Osteoblast (primary cell): ENCODE data around the gene HHIPL1. TPM values are rescaled to one million over a fixed set of nuclear protein-coding genes. Genes with fewer than 3 reads are reported as not detected.

Experiments used
- DNase-seq: peaks from one replicate; pipeline ENCODE4 v3.0.0; 2011; ENCODE audit warnings: low spot score, mixed read lengths; ENCODE audit not compliant: insufficient read length; ENCODE audit errors: missing footprints
- H2AFZ ChIP-seq: 2 replicates; pipeline ENCODE4 v1.6.0; 2011; ENCODE audit warnings: mild to moderate bottlenecking, low read length
- H3K27ac ChIP-seq: 2 replicates; pipeline ENCODE4 v1.5.1; 2011; ENCODE audit warnings: mild to moderate bottlenecking, low read depth, low read length, moderate library complexity
- H3K27me3 ChIP-seq: 2 replicates; pipeline ENCODE4 v1.6.0; 2012; ENCODE audit warnings: mild to moderate bottlenecking, control low read depth, inconsistent platforms, low read length, moderate library complexity; ENCODE audit not compliant: insufficient read depth
- H3K36me3 ChIP-seq: 2 replicates; pipeline ENCODE4 v1.5.1; 2011; ENCODE audit warnings: mild to moderate bottlenecking, low read length, control low read depth, moderate library complexity; ENCODE audit not compliant: insufficient read depth
- H3K4me1 ChIP-seq: 2 replicates; pipeline ENCODE4 v1.5.1; 2011; ENCODE audit warnings: mild to moderate bottlenecking, low read length, control low read depth, moderate library complexity; ENCODE audit not compliant: insufficient read depth
- H3K4me2 ChIP-seq: 2 replicates; pipeline ENCODE4 v1.6.0; 2011; ENCODE audit warnings: mild to moderate bottlenecking, low read length; ENCODE audit not compliant: insufficient read depth
- H3K4me3 ChIP-seq: fragments of 200-600 bp; sonication (generic); 3 replicates; pipeline ENCODE4 v1.5.1; 2012; ENCODE audit warnings: mild to moderate bottlenecking, low read length, inconsistent platforms; ENCODE audit not compliant: insufficient read depth
- H3K79me2 ChIP-seq: 2 replicates; pipeline ENCODE4 v1.6.0; 2012; ENCODE audit warnings: mild to moderate bottlenecking, low read length, control low read depth, inconsistent platforms; ENCODE audit not compliant: insufficient read depth
- H3K9me3 ChIP-seq: 2 replicates; pipeline ENCODE4 v1.5.1; 2011; ENCODE audit warnings: low read depth, low read length, control low read depth
- H4K20me1 ChIP-seq: 2 replicates; pipeline ENCODE4 v1.6.0; 2012; ENCODE audit warnings: mild to moderate bottlenecking, low read length, control low read depth; ENCODE audit not compliant: insufficient read depth
- CTCF ChIP-seq: IDR thresholded peaks from 2 replicates; pipeline ENCODE4 v1.5.1; 2011; ENCODE audit warnings: mild to moderate bottlenecking, low read depth, low read length, moderate library complexity; ENCODE audit errors: extremely low read depth
- total RNA-seq: library from RNA; depleted of rRNA; stranded (reverse); fragments of >200 nt; gene quantifications from 2 replicates; pipeline ENCODE4 v1.2.3, GENCODE V29; 2012

Gene HHIPL1
- total RNA-seq, 1 donor, result 12.3 TPM

GRCh38 chr14:99702115-99702514 lies 57.2 kb downstream of the HHIPL1 start:
- Histone ChIP-seq H3K36me3 (no peaks in the 10 kb centered on the region), H3K27me3 (no peaks in the 10 kb centered on the region), H3K4me2 (no peak overlapping the region), H2AFZ (no peak overlapping the region), H3K27ac (no peak overlapping the region), H3K4me3 (no peak overlapping the region), H3K9me3 (peaks cover 8% of the 10 kb centered on the region), H3K79me2 (no peaks in the 10 kb centered on the region), H4K20me1 (no peaks in the 10 kb centered on the region), H3K4me1 (no peaks in the 10 kb centered on the region)
- DNase-seq, result no peak
- no peak for TF ChIP-seq CTCF

GRCh38 chr14:99703381-99703780 lies 58.5 kb downstream of the HHIPL1 start:
- TF ChIP-seq CTCF, result no peak
- Histone ChIP-seq H3K4me3 (no peak overlapping the region), H3K27me3 (no peaks in the 10 kb centered on the region), H3K9me3 (peaks cover 8% of the 10 kb centered on the region), H4K20me1 (no peaks in the 10 kb centered on the region), H3K27ac (no peak overlapping the region), H3K4me1 (no peaks in the 10 kb centered on the region), H3K36me3 (no peaks in the 10 kb centered on the region), H2AFZ (no peak overlapping the region), H3K4me2 (no peak overlapping the region), H3K79me2 (no peaks in the 10 kb centered on the region)
- DNase-seq, result no peak

- Histone ChIP-seq H3K27me3 (no peaks in the 10 kb centered on the region), H3K4me1 (no peaks in the 10 kb centered on the region), H3K79me2 (no peaks in the 10 kb centered on the region), H2AFZ (no peak overlapping the region), H3K36me3 (no peaks in the 10 kb centered on the region), H3K4me2 (no peak overlapping the region), H4K20me1 (no peaks in the 10 kb centered on the region), H3K27ac (no peak overlapping the region), H3K9me3 (peaks cover 8% of the 10 kb centered on the region), H3K4me3 (no peak overlapping the region)
- no peak for TF ChIP-seq CTCF
- DNase-seq, result no peak
Measured at GRCh38 chr14:99704037-99704436, 59.1 kb downstream of the HHIPL1 start.

- DNase-seq, result no peak
- no peak overlapping the region for H3K27ac ChIP-seq
- H3K4me1 ChIP-seq, result no peaks in the 10 kb centered on the region
- no peak overlapping the region for H2AFZ ChIP-seq
- peaks cover 8% of the 10 kb centered on the region for H3K9me3 ChIP-seq
- H3K4me2 ChIP-seq, result no peak overlapping the region
- H3K27me3 ChIP-seq, result no peaks in the 10 kb centered on the region
- no peak overlapping the region for H3K4me3 ChIP-seq
- no peak for TF ChIP-seq CTCF
- no peaks in the 10 kb centered on the region for H3K79me2 ChIP-seq
- H3K36me3 ChIP-seq, result no peaks in the 10 kb centered on the region
- no peaks in the 10 kb centered on the region for H4K20me1 ChIP-seq
Measured at GRCh38 chr14:99706107-99706900, 61.4 kb downstream of the HHIPL1 start.
